HepG2 (cell line): ENCODE measurements around the gene SMIM44.

Experiments
- BRCA1 ChIP-seq: sonication (generic); formaldehyde crosslinking; IDR thresholded peaks from 2 replicates; pipeline ENCODE4 v1.4.0; 2020; ENCODE audit warnings: missing genetic modification reagents
- CTCF ChIP-seq: sonication (generic); formaldehyde crosslinking; IDR thresholded peaks from 2 replicates; pipeline ENCODE4 v1.5.0; 2020; ENCODE audit warnings: mild to moderate bottlenecking, missing genetic modification reagents, moderate library complexity
- EP300 ChIP-seq, 3 experiments: sonication (generic) in 1 of 3; formaldehyde crosslinking in 1 of 3; IDR thresholded peaks; 2 replicates each; pipeline versions ENCODE4 v1.5.1 to v1.6.1; 2011 to 2020; ENCODE audit warnings: low read depth in 2 of 3, low read length in 2 of 3, borderline replicate concordance in 1 of 3, improper control_type of control experiment in 1 of 3, mild to moderate bottlenecking in 1 of 3, missing genetic modification reagents in 1 of 3, moderate library complexity in 1 of 3
- MXI1 ChIP-seq: IDR thresholded peaks from 3 replicates; pipeline ENCODE4 v1.6.1; 2012; ENCODE audit warnings: low read depth, low read length, inconsistent platforms, borderline replicate concordance
- MYC ChIP-seq: sonication (generic); formaldehyde crosslinking; IDR thresholded peaks from 2 replicates; pipeline ENCODE4 v1.9.0; 2021; ENCODE audit warnings: missing genetic modification reagents, borderline replicate concordance
- TOE1 ChIP-seq: sonication (generic); formaldehyde crosslinking; IDR thresholded peaks from 2 replicates; pipeline ENCODE4 v1.4.0; 2020; ENCODE audit warnings: mild to moderate bottlenecking, missing genetic modification reagents
- YY1 ChIP-seq: IDR thresholded peaks from 2 replicates; pipeline ENCODE4 v1.6.1; 2011; ENCODE audit warnings: low read length, low read depth, moderate library complexity, mild to moderate bottlenecking; ENCODE audit not compliant: insufficient read depth, insufficient replicate concordance

- TF ChIP-seq TOE1 (CRISPR knock-in tag) (no peak), CTCF (no peak), EP300 (IDR thresholded peaks at IDR 0.05; ENCODE audit: low read depth in 2 of 2, low read length in 2 of 2) (no peak), EP300 (CRISPR knock-in tag; IDR thresholded peaks at IDR 0.05; ENCODE audit: borderline replicate concordance) (no peak), BRCA1 (CRISPR knock-in tag) (no peak), YY1 (no peak), MXI1 (no peak), MYC (CRISPR knock-in tag) (no peak)
Measured at GRCh38 chr19:3454656-3455392, 28.4 kb downstream of the SMIM44 start.
